Kidney epithelial cell (primary cell): ENCODE results near the gene MUC22. TPM values are rescaled to one million over a fixed set of nuclear protein-coding genes. Genes with fewer than 3 reads are reported as not detected.
A peak's percentile ranks its signal among the peaks of the same experiment; 100 is the strongest.
"Not testable (repeated sequence)": the region's sequence is repeated elsewhere in the genome, so short reads cannot be mapped to it uniquely, and the experiment has no call there.

Source experiments
- DNase-seq: peaks from one replicate; pipeline ENCODE4 v3.0.0-alpha.2; 2010; ENCODE audit warnings: low read depth
- H3K27me3 ChIP-seq: 2 replicates; pipeline ENCODE4 v1.6.0; 2011; ENCODE audit warnings: low read length; ENCODE audit not compliant: control insufficient read depth, insufficient read depth
- H3K36me3 ChIP-seq: 2 replicates; pipeline ENCODE4 v1.5.1; 2011; ENCODE audit warnings: low read length; ENCODE audit not compliant: control insufficient read depth, insufficient read depth
- H3K4me3 ChIP-seq: 2 replicates; pipeline ENCODE4 v1.5.1; 2011; ENCODE audit warnings: low read depth, mild to moderate bottlenecking, control low read depth, low read length
- CTCF ChIP-seq: IDR thresholded peaks from 2 replicates; pipeline ENCODE4 v1.5.1; 2011; ENCODE audit warnings: mild to moderate bottlenecking, moderate library complexity, low read length, control low read depth, inconsistent platforms; ENCODE audit not compliant: insufficient read depth, poor library complexity, severe bottlenecking
- total RNA-seq: library from RNA; depleted of rRNA; stranded (reverse); fragments of >200 nt; gene quantifications from 2 replicates; pipeline ENCODE4 v1.2.3, GENCODE V29; 2015

MUC22 gene
- total RNA-seq, 1 donor from 2014 or later, result not detected

- Histone ChIP-seq H3K36me3 (no peaks in the 10 kb centered on the region), H3K27me3 (no peaks in the 10 kb centered on the region), H3K4me3 (no peak overlapping the region)
- DNase-seq, result no peak
- TF ChIP-seq CTCF, result no peak
Observed at GRCh38 chr6:31065556-31065955, 55.3 kb downstream of the MUC22 start.

- not testable (repeated sequence) for H3K27me3 ChIP-seq, H3K4me3 ChIP-seq, H3K36me3 ChIP-seq, DNase-seq
Observed at GRCh38 chr6:31067028-31067427, 56.8 kb downstream of the MUC22 start.

GRCh38 chr6:31067891-31068668 is 57.8 kb downstream of the MUC22 start:
- H3K27me3 ChIP-seq, DNase-seq, H3K4me3 ChIP-seq, H3K36me3 ChIP-seq: not testable (repeated sequence)

- H3K4me3 ChIP-seq, result no peak overlapping the region
- H3K27me3 ChIP-seq, result no peaks in the 10 kb centered on the region
- DNase-seq, result no peak
- no peaks in the 10 kb centered on the region for H3K36me3 ChIP-seq
- peak; percentile 96 for TF ChIP-seq CTCF
Observed at GRCh38 chr6:31068669-31069340, 58.5 kb downstream of the MUC22 start.

GRCh38 chr6:31070711-31071197 is 60.5 kb downstream of the MUC22 start:
- Histone ChIP-seq H3K36me3 (no peaks in the 10 kb centered on the region), H3K27me3 (no peaks in the 10 kb centered on the region), H3K4me3 (no peak overlapping the region)
- no peak for DNase-seq
- peak; percentile 87 for TF ChIP-seq CTCF

- no peak for TF ChIP-seq CTCF
- DNase-seq, result no peak
- Histone ChIP-seq H3K27me3 (no peaks in the 10 kb centered on the region), H3K36me3 (no peaks in the 10 kb centered on the region), H3K4me3 (no peak overlapping the region)
Observed at GRCh38 chr6:31074401-31074800, 64.1 kb downstream of the MUC22 start.
